ENCODE data around the gene C16orf74.

The C16orf74 gene

DNA sequence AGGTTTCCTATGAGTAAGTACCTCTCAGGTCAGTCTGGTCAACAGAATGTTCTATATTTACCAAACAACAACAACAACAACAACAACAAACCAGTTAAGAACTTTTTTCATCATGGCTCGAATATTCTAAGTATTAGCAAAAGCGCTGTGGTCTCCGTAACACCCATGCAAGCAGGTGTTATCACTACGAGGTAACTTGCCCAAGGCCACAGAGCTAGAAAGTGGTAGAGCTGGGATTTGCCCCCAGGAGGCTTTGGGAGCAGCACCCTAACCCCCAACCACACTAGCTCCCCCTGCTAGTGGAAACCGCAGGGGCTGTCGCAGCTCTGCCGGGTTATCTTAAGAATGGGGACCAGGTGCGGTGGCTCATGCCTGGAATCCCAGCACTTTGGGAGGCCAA lies 23.9 kb upstream of the C16orf74 start:
- no peak for DNase-seq (ENCODE audit: low spot score)

DNA sequence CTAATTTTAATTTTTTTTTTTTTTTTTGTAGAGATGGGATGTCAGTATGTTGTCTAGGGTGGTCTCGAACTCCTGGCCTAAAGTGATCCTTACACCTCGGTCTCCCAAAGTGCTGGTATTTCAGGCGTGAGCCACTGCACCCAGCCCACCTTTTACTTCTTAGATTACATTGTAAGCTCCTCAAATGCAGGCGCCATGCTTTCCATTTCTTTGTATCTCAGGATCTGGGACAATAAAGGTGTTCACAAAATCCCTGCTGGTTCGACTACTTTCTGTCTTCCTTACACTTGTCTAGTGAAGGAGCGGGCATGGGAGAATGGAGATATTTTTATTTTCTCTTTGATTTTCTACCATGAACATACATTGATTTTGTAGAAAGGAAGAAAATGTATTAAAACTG lies 23.2 kb upstream of the C16orf74 start:
- DNase-seq (ENCODE audit: low spot score) = no peak

DNA sequence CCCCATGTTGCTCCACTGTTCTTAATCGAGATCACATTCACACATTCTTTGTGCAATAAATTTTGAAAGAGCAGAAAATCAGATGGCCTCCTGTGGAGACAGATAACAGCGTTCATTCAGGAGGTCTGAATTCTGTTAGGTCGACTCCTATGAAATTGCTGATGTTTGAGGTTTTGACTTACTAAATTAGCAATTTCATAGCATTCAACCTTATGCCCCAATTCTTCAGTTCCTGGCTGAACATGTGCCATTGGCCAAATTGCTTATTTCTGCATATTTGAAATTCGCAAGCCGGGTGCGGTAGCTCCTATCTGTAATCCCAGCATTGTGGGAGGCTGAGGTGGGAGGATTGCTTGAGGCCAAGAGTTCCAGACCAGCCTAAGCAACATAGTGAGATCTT lies 22.1 kb upstream of the C16orf74 start:
- DNase-seq (ENCODE audit: low spot score) = no peak

GRCh38 chr16:85770741-85771140 lies 19.8 kb upstream of the C16orf74 start:
- DNase-seq (ENCODE audit: low spot score) = no peak

DNA sequence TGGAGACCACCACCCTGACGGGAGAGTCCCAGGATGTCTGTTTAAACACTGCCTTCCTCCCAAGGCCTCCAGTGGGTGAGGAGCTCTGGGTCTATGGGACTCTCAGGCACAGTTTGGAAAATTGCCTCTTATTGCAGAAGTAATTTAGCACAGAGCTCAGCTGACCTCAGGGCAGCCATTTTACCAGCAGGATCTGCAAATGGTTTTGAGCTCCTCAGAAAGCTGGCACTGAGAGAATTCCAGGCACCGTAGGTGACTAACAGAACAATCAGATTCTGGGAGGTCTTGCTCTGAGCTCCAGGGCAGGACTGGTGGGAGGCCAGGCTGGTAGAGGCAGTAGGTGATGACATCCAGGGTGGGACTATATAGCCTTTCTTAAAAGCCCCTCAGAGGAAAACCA lies 17.3 kb upstream of the C16orf74 start:
- no peak for DNase-seq (ENCODE audit: low spot score)

DNA sequence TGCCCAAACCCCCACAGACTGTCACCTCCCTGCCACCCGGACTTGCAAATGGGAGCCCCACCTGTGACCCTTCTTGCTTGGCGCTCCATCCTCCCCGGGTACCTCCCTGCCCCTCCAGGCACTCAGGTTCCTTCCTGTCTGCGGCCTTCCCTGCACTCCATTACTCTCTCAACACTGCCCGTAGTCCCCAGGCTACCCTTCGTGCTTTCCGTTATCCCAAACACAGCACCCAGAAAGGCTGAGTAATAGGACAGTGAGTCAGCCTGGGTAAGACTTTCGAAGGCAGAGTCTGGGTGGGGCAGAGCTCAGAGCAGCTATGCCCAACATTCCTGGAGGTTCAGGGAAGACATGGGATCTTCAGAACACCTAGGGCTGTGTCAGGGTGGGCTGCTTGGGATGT lies 16.6 kb upstream of the C16orf74 start:
- peak; percentile 88 for DNase-seq (ENCODE audit: low spot score)

GRCh38 chr16:85765767-85766166 lies 14.9 kb upstream of the C16orf74 start:
- DNase-seq (ENCODE audit: low spot score) = no peak

- no peak for DNase-seq (ENCODE audit: low spot score)
These were observed 14.3 kb upstream of the C16orf74 start for GRCh38 chr16:85765211-85765610.

- no peak for DNase-seq (ENCODE audit: low spot score)
These were observed 12.7 kb upstream of the C16orf74 start for GRCh38 chr16:85763616-85764015.

GRCh38 chr16:85762970-85763369 lies 12.1 kb upstream of the C16orf74 start:
- no peak for DNase-seq (ENCODE audit: low spot score)

DNA sequence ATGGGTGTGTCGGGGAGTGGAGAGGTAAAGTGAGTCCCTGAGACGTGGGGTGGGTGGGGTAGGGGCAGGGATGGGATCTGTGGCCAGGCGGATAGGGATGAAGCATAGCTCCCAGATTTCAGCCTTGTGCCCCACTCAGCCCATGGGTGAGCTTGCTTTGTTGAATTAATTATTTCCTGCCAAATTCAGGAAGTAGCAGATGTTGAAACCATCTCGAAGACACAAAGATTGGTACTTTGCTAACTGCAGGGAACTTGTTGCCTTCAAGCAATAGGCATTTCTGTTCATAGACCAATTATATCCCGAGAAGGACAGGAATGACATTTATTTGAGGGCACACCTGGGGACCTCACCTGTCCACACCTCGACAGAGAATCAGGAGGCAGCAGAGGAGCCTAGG lies 11.0 kb upstream of the C16orf74 start:
- DNase-seq (ENCODE audit: low spot score) = no peak

- peak; percentile 31 for DNase-seq (ENCODE audit: low spot score)
These were observed 8.9 kb upstream of the C16orf74 start for GRCh38 chr16:85759631-85760419.

DNA sequence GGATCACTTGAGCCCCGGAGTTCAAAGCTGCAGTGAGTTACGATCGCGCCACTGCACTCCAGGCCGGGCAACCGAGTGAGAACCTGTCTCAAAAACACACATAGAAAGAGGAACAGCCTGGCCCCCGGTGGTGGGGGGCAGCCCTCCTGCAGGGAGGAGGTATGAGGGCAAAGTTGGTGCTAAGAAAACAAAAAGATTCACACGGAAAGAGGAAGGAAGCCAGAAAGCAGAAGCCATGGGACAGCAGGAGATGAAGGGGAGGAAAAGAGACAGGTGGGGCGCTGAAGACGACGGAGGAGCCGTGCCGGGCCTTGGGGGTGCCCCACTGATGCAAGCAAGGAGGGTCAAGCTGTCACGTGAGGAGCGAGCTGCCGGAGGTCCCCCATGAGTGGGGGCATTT lies 8.2 kb upstream of the C16orf74 start:
- DNase-seq (ENCODE audit: low spot score) = no peak

DNA sequence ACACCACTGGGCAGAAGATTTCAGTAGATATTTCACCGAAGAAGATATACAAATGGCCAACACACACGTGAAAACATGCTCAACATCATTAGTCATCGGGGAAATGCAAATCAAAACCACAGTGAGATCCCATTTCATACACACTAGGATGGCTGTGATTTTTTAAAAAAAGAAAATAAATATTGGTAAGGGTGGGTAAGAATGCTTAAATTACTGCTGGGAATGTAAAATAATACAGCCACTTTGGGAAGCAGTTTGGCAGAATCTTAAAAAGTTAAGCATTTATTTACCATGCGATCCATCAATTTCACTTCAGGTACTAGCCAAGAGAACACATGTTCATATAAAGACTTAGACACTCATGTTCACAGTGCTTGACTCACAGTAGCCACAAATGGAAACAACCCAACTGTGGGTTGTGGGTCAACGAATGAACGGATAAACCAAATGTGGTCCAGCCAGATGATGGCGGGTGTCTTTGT lies 6.5 kb upstream of the C16orf74 start:
- DNase-seq (ENCODE audit: low spot score) = peak; percentile 42

- no peak for DNase-seq (ENCODE audit: low spot score)
These were observed 5.3 kb upstream of the C16orf74 start for GRCh38 chr16:85755929-85756768.

DNA sequence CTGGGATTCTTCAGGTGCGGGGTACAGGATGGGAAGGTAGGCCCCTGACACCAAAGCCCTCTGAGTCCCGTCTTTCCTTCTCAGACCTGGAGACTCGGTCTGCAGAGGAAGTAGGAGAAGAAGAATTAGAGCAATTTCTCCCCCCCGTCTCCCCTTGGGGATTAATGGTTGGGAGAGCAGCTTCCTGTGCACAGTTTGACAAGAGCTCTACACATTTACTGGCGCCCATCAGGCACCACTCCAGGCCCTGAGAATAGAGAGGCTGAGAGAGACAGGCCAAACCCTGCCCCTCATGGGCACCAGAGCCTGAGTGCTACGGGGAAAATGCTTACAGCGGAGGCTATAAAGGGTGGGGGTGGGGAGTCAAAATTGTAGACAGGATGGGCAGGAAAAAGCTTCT lies 3.5 kb upstream of the C16orf74 start:
- no peak for DNase-seq (ENCODE audit: low spot score)

GRCh38 chr16:85753976-85754375 lies 3.1 kb upstream of the C16orf74 start:
- DNase-seq (ENCODE audit: low spot score) = no peak

GRCh38 chr16:85753559-85753958 lies 2.7 kb upstream of the C16orf74 start:
- no peak for DNase-seq (ENCODE audit: low spot score)

DNA sequence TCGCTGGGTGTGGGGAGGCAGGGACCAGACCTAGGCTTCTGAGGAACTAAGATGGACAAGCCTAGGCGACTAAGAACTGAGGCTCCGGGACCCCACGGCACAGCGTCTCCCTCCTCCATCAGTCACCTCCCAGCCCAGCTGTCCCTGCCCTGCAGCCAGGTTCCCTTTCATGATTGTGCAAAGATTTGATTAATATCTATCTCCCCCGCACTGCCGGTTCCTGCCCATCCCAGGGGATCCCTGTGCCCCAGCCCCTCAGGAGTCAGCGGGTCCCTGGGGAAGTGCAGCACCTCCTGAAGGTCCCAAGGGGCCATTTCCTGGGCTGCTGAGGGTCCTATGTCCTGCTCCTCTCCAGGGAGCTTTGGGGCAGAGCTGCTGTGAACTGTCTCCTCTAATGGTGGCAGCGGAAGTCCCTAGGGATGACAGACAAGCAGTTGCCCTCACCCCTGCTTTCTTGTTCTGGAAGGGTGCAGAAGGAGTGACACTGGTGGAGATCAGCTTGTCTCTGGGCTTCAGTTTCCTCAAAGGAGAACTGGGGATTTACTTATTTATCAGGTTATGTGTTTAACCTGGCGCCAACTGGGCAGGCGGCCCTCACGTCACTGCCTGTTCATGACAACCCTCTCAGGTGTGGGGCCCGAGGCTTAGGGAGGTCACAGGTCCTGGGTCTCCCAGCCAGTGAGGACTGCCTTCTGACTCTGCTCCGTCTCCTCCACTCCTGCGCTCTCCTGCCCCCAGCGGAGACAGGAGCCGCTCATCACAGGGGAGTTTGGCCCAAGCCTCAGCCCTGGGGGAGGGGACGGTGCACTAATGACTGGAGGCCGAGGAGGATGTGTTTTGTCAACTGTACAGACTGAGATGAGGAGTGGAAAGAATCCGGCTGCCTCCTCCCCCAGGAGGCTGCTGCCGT lies 1.9 kb upstream of the C16orf74 start:
- DNase-seq (ENCODE audit: low spot score) = peak; percentile 22

DNA sequence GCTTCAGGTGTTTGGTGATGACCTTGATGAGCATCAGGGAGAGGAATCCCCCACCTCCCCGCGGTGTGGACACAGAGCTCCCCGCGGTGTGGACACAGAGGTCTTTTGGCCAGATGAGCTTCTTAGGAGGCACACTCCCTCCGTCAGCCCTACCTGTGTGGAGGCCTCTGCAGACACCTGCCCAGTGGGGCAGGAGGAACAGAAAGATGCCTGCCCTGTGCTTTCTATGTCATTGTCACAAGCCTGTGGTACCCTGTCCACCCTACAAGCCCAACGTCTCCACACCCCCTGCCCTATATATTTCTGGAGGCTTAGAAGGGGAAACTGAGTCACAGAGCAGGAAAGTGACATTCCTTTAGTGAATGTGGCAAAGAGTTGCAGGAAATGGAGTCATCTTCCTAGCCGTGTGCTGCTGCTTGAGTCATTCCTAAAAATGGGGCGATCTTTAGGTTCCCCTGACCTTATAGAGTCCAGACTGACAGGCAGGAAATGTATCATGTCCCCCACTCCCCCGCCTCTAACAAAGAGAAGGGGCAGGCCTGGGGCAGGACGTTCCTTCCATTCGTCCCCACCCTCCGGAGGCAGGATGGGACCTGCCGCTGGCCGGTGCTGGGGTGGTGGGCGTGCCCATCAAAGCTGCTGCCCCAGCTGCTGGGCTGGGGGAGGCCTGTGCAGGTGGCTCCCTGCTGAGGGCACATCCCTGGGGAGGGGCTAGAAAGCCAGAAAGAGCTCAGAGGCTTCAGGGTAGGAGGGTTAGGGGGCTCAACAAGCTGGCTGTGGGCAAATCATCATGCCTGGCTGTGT lies 1.0 kb upstream of the C16orf74 start:
- no peak for DNase-seq (ENCODE audit: low spot score)

DNA sequence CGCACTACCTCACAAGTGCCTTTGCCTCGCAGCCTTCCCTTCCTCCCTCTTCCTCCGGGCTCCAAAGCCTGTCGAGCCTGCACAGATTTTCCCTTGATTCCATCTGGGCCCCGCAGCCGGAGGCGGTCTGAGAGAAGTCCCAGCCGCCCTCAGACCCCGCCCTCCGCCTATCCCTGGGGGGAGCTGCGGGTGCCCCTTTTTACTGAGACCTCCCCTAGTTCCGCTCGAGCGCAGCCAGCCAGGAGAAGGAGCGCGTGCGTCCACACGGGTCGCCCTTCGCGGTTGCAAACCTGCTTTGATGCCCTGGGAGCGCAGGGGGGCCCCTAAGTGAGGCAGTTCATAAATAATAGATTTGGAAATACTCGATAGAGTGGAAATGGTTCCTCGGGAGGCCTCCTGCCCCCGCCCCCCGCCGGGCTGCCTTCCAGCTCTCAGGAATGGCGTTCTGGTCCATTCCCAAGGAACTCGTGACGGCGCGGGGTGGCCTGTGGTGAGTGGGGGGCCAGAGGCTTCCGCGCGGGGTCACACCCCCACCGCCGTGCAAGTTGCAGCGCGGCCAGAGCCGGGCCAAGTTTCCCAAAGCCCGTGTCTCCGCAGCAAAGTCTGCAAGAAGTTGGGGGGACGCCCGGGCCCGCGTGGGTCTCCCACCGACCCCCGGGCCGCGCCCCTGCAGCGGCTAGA lies 610 bp downstream of the C16orf74 start:
- DNase-seq (ENCODE audit: low spot score) = peak; percentile 44

Data from kidney tubule cell (primary cell).